ENCODE results near the gene TPSAB1. TPM values are rescaled to one million over a fixed set of nuclear protein-coding genes. Genes with fewer than 3 reads are reported as not detected.

The TPSAB1 gene
- total RNA-seq, 1 donor from 2014 or later: not detected

Other genes starting within 250 kb of the TPSAB1 start
- not detected for gene SSTR5, start 168.0 kb upstream of the TPSAB1 start, total RNA-seq
- gene C1QTNF8, start 144.5 kb upstream of the TPSAB1 start, total RNA-seq: not detected
- gene CACNA1H, start 87.6 kb upstream of the TPSAB1 start, total RNA-seq: 14.7 TPM
- gene TPSG1, start 15.4 kb upstream of the TPSAB1 start, total RNA-seq: not detected
- not detected for gene TPSB2, start 10.5 kb upstream of the TPSAB1 start, total RNA-seq
- not detected for gene TPSD1, start 15.4 kb downstream of the TPSAB1 start, total RNA-seq
- 48.5 TPM for gene UBE2I, start 68.9 kb downstream of the TPSAB1 start, total RNA-seq
- gene BAIAP3, start 92.9 kb downstream of the TPSAB1 start, total RNA-seq: 11.4 TPM
- gene TSR3, start 111.2 kb downstream of the TPSAB1 start, total RNA-seq: 39.5 TPM
- gene GNPTG, start 111.2 kb downstream of the TPSAB1 start, total RNA-seq: 17.9 TPM
- 8.2 TPM for gene UNKL, start 174.0 kb downstream of the TPSAB1 start, total RNA-seq
- gene UQCC4, start 180.0 kb downstream of the TPSAB1 start, total RNA-seq: 13.5 TPM
- gene PERCC1, start 190.4 kb downstream of the TPSAB1 start, total RNA-seq: not detected
- gene CCDC154, start 203.9 kb downstream of the TPSAB1 start, total RNA-seq: 0.41 TPM
- gene CLCN7, start 234.3 kb downstream of the TPSAB1 start, total RNA-seq: 29.3 TPM
- gene PTX4, start 248.2 kb downstream of the TPSAB1 start, total RNA-seq: not detected

All from frontal cortex (tissue), 1 donor.